IMR-90 (cell line): ENCODE data around the gene NKAIN1. TPM values are rescaled to one million over a fixed set of nuclear protein-coding genes. Genes with fewer than 3 reads are reported as not detected.

Experiments
- ATAC-seq: fragments of 200-7000 bp; cut with Tn5 transposase; 2 replicates; pipeline ENCODE4 v1.9.1; 2020; ENCODE audit warnings: low read depth, mild to moderate bottlenecking, moderate library complexity
- BruUV-seq: library from RNA; stranded (reverse); fragments of 400-500 nt; replicated peaks from 2 replicates; lab custom pipeline; 2021; lab: Mats Ljungman, UMichigan
- CTCF ChIA-PET: fragments of 300-600 bp; formaldehyde crosslinking; extraction: SDS; loops from one replicate; lab custom pipeline; 2021; ENCODE audit warnings: antibody characterized with exemption; lab: Yijun Ruan, JAX
- POLR2A ChIA-PET: fragments of 300-600 bp; sonication (Branson Sonifier 250); formaldehyde crosslinking; loops from one replicate; lab custom pipeline; 2022; ENCODE audit warnings: antibody characterized with exemption; ENCODE audit not compliant: unreplicated experiment; lab: Charles Lee
- DNase-seq: peaks from one replicate; pipeline ENCODE4 v3.0.0; 2013
- H2AFZ ChIP-seq: replicated peaks from 2 replicates; pipeline ENCODE3; 2013; ENCODE audit warnings: low read length, mild to moderate bottlenecking; ENCODE audit not compliant: poor library complexity
- H2AK5ac ChIP-seq: 2 replicates; pipeline ENCODE4 v1.6.1; 2013; ENCODE audit warnings: low read depth, low read length, inconsistent platforms
- H2AK9ac ChIP-seq: replicated peaks from 2 replicates; pipeline ENCODE3; 2013; ENCODE audit warnings: mild to moderate bottlenecking, low read depth, low read length, moderate library complexity; ENCODE audit not compliant: poor library complexity
- H2BK120ac ChIP-seq: 2 replicates; pipeline ENCODE4 v1.6.1; 2013; ENCODE audit warnings: low read depth, low read length, inconsistent platforms
- H2BK15ac ChIP-seq: 3 replicates; pipeline ENCODE4 v1.6.1; 2013; ENCODE audit warnings: low read depth, low read length, inconsistent platforms
- H2BK20ac ChIP-seq: 2 replicates; pipeline ENCODE4 v1.6.1; 2013; ENCODE audit warnings: low read depth, mild to moderate bottlenecking, inconsistent platforms, low read length, moderate library complexity
- H2BK5ac ChIP-seq: 2 replicates; pipeline ENCODE4 v1.6.1; 2013; ENCODE audit warnings: mild to moderate bottlenecking, low read depth, low read length, inconsistent platforms; ENCODE audit not compliant: poor library complexity, severe bottlenecking
- H3K14ac ChIP-seq: replicated peaks from 2 replicates; pipeline ENCODE4 v1.6.1; 2013; ENCODE audit warnings: low read depth, low read length, inconsistent platforms
- H3K18ac ChIP-seq: 2 replicates; pipeline ENCODE4 v1.6.1; 2013; ENCODE audit warnings: low read depth, low read length, control low read depth
- H3K23ac ChIP-seq: 2 replicates; pipeline ENCODE4 v1.6.1; 2013; ENCODE audit warnings: low read depth, low read length, inconsistent platforms
- H3K27ac ChIP-seq: 2 replicates; pipeline ENCODE4 v1.5.1; 2013; ENCODE audit warnings: mild to moderate bottlenecking, control low read depth, low read length; ENCODE audit not compliant: insufficient read depth
- H3K27me3 ChIP-seq: 2 replicates; pipeline ENCODE4 v1.6.1; 2013; ENCODE audit warnings: low read length; ENCODE audit not compliant: control insufficient read depth, insufficient read depth
- H3K36me3 ChIP-seq: 2 replicates; pipeline ENCODE4 v1.6.1; 2013; ENCODE audit warnings: low read length, mixed read lengths; ENCODE audit not compliant: control insufficient read depth, insufficient read depth
- H3K4ac ChIP-seq: 2 replicates; pipeline ENCODE4 v1.6.1; 2013; ENCODE audit warnings: low read depth, low read length, inconsistent platforms
- H3K4me1 ChIP-seq: 2 replicates; pipeline ENCODE4 v1.6.1; 2013; ENCODE audit warnings: low read length, mixed read lengths; ENCODE audit not compliant: control insufficient read depth, insufficient read depth
- H3K4me2 ChIP-seq: 2 replicates; pipeline ENCODE4 v1.6.1; 2013; ENCODE audit warnings: low read depth, mild to moderate bottlenecking, control low read depth, low read length, moderate library complexity
- H3K4me3 ChIP-seq: 2 replicates; pipeline ENCODE4 v1.5.1; 2013; ENCODE audit warnings: low read depth, mild to moderate bottlenecking, control low read depth, low read length, moderate library complexity; ENCODE audit not compliant: insufficient read depth
- H3K56ac ChIP-seq: 2 replicates; pipeline ENCODE4 v1.6.1; 2013; ENCODE audit warnings: low read length, inconsistent platforms; ENCODE audit not compliant: insufficient read depth; ENCODE audit errors: extremely low read depth
- H3K79me1 ChIP-seq, 2 experiments: 2 replicates each; pipeline ENCODE4 v1.6.1; 2013; ENCODE audit warnings: low read length in 2 of 2, inconsistent platforms in 1 of 2, low read depth in 1 of 2
- H3K9ac ChIP-seq: 2 replicates; pipeline ENCODE4 v1.6.1; 2013; ENCODE audit warnings: low read depth, low read length, control low read depth
- H3K9me1 ChIP-seq: 2 replicates; pipeline ENCODE4 v1.6.1; 2013; ENCODE audit warnings: low read length, inconsistent platforms; ENCODE audit not compliant: insufficient read depth
- H3K9me3 ChIP-seq: 2 replicates; pipeline ENCODE4 v1.6.1; 2013; ENCODE audit warnings: low read length; ENCODE audit not compliant: control insufficient read depth, insufficient read depth
- H4K20me1 ChIP-seq: 2 replicates; pipeline ENCODE4 v1.6.1; 2013; ENCODE audit warnings: low read length, inconsistent platforms; ENCODE audit not compliant: insufficient read depth
- H4K5ac ChIP-seq: 2 replicates; pipeline ENCODE4 v1.6.1; 2013; ENCODE audit warnings: mild to moderate bottlenecking, low read depth, low read length, control low read depth
- H4K8ac ChIP-seq, 2 experiments: 2 replicates each; pipeline ENCODE4 v1.6.1; 2013; ENCODE audit warnings: low read depth in 2 of 2, low read length in 2 of 2, control low read depth in 1 of 2, inconsistent platforms in 1 of 2
- H4K91ac ChIP-seq: 2 replicates; pipeline ENCODE4 v1.6.1; 2013; ENCODE audit warnings: low read depth, low read length, inconsistent platforms; ENCODE audit not compliant: insufficient read depth
- CEBPB ChIP-seq: IDR thresholded peaks from 2 replicates; pipeline ENCODE4 v1.6.1; 2012; ENCODE audit warnings: low read depth, low read length, improper control_type of control experiment
- CHD1 ChIP-seq: IDR thresholded peaks from 2 replicates; pipeline ENCODE4 v1.6.1; 2012; ENCODE audit warnings: low read depth, low read length, improper control_type of control experiment
- FOS ChIP-seq: fragments of 150-350 bp; IDR thresholded peaks from 2 replicates; pipeline ENCODE4 v1.6.1; 2016; ENCODE audit warnings: low read depth, low read length
- MAFK ChIP-seq: IDR thresholded peaks from 2 replicates; pipeline ENCODE4 v1.6.1; 2012; ENCODE audit warnings: low read depth, low read length, improper control_type of control experiment
- MAZ ChIP-seq: IDR thresholded peaks from 2 replicates; pipeline ENCODE4 v1.6.1; 2012; ENCODE audit warnings: low read depth, mild to moderate bottlenecking, low read length, improper control_type of control experiment, moderate library complexity, borderline replicate concordance
- POLR2A ChIP-seq: IDR thresholded peaks from 2 replicates; pipeline ENCODE4 v1.6.1; 2012; ENCODE audit warnings: mild to moderate bottlenecking, low read depth, low read length
- RCOR1 ChIP-seq: IDR thresholded peaks from 2 replicates; pipeline ENCODE4 v1.6.1; 2012; ENCODE audit warnings: mild to moderate bottlenecking, low read length, improper control_type of control experiment; ENCODE audit not compliant: insufficient replicate concordance
- RFX5 ChIP-seq: IDR thresholded peaks from 2 replicates; pipeline ENCODE4 v1.8.0; 2012; ENCODE audit warnings: low read depth, mild to moderate bottlenecking, low read length, moderate library complexity
- SMC3 ChIP-seq: fragments of 150-350 bp; IDR thresholded peaks from 2 replicates; pipeline ENCODE4 v1.6.1; 2016; ENCODE audit warnings: low read depth, mild to moderate bottlenecking, antibody characterized with exemption, low read length, moderate library complexity
- WGBS, 2 experiments: methylation state at CpG; one replicate each; pipeline versions ENCODE4 v1.1.5 to v1.1.7; 2013; ENCODE audit warnings: missing lambda C conversion rate in 2 of 2; ENCODE audit not compliant: insufficient read length in 1 of 2; ENCODE audit errors: extremely low coverage in 2 of 2; 5-methylcytosine and 5-hydroxymethylcytosine counted together
- dilution Hi-C: fragments of 300-500 bp; cut with HindIII; formaldehyde crosslinking; loops from one replicate; pipeline ENCODE4 v1.14.3; 2018; ENCODE audit warnings: low sequenced_read_pairs; ENCODE audit not compliant: unreplicated experiment
- in situ Hi-C: fragments of 300-500 bp; cut with MboI; formaldehyde crosslinking; loops from 3 replicates; pipeline ENCODE4 v1.14.3; 2019; ENCODE audit warnings: low sequenced_read_pairs, inconsistent platforms, mixed read lengths
- intact Hi-C: fragments of 100-400 bp; cut with micrococcal nuclease; formaldehyde crosslinking; loops from 2 replicates; pipeline ENCODE4 v1.10.0; 2022
- polyA plus RNA-seq, 3 experiments: library from polyadenylated mRNA; depleted of rRNA; stranded (reverse); fragments of >200 nt; gene quantifications; 2 replicates each; pipeline ENCODE4 v1.2.3, GENCODE V29; 2012; ENCODE audit warnings: low replicate concordance in 1 of 3
- total RNA-seq: library from RNA; depleted of rRNA; stranded (reverse); fragments of >200 nt; gene quantifications from 2 replicates; pipeline ENCODE4 v1.2.3, GENCODE V29; 2012

NKAIN1 gene
- total and polyA plus RNA-seq, 2 of the 4 experiments (the other 2 are of a cell fraction): under 0.01 to 0.09 TPM

DNA sequence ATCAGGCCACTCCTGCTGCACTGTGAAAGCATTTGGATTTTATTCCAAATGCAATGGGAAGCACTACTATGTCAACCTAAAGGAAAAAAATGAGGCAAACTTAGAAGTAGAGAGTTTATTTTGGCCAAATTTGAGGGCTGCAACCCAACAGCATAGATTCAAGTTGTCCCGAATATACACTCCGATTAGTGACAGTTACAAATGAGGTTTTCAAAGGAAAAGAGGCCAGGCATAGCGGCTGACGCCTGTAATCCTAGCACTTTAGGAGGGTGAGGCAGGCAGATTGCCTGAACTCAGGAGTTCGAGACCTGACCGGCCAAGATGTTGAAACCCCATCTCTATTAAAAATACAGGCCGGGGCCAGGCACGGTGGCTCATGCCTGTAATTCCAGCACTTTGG is 95.2 kb downstream of the NKAIN1 start:
- ATAC-seq (no peak), DNase-seq (no peak)
- Histone ChIP-seq H2AK5ac (no peak overlapping the region), H2BK120ac (no peak overlapping the region), H3K23ac (no peak overlapping the region), H4K5ac (no peak overlapping the region), H4K20me1 (no peaks in the 10 kb centered on the region), H2BK20ac (no peak overlapping the region), H2BK15ac (no peak overlapping the region), H3K36me3 (no peaks in the 10 kb centered on the region), H3K56ac (no peak overlapping the region), H3K14ac (no peak overlapping the region), H2AK9ac (no peak overlapping the region), H2BK5ac (no peak overlapping the region), H3K4me3 (no peak overlapping the region), H3K9ac (no peak overlapping the region), H3K9me1 (no peaks in the 10 kb centered on the region), H2AFZ (no peak overlapping the region), H4K8ac (no peak overlapping the region), H3K27ac (no peak overlapping the region), H3K79me1 (no peaks in the 10 kb centered on the region), H3K9me3 (no peaks in the 10 kb centered on the region), H3K27me3 (no peaks in the 10 kb centered on the region), H3K4ac (no peak overlapping the region), H3K4me1 (no peaks in the 10 kb centered on the region), H3K4me2 (no peak overlapping the region), H3K18ac (no peak overlapping the region), H4K91ac (no peak overlapping the region)
- 40% methylated on average over 2 of the region's 8 CpGs; no CpG with 5 or more reads in 1 of the 2 experiments for WGBS, 2 experiments
- CTCF ChIA-PET: no interaction called here
- TF ChIP-seq CEBPB (no peak), CHD1 (no peak), RCOR1 (no peak), MAFK (no peak), SMC3 (no peak), POLR2A (no peak), RFX5 (no peak), FOS (no peak), MAZ (no peak)
- in situ Hi-C loops (no loop called here), intact Hi-C loops (no loop called here), dilution Hi-C loops (no loop called here)
- POLR2A ChIA-PET: no interaction called here
- no TSS peak for BruUV-seq
